NCI-H774 (cell line): ENCODE results near the gene TMEM176A.

Source experiments
- DNase-seq: peaks from one replicate; lab custom pipeline; 2025; lab: John Stamatoyannopoulos, UW

TMEM176A gene

DNA sequence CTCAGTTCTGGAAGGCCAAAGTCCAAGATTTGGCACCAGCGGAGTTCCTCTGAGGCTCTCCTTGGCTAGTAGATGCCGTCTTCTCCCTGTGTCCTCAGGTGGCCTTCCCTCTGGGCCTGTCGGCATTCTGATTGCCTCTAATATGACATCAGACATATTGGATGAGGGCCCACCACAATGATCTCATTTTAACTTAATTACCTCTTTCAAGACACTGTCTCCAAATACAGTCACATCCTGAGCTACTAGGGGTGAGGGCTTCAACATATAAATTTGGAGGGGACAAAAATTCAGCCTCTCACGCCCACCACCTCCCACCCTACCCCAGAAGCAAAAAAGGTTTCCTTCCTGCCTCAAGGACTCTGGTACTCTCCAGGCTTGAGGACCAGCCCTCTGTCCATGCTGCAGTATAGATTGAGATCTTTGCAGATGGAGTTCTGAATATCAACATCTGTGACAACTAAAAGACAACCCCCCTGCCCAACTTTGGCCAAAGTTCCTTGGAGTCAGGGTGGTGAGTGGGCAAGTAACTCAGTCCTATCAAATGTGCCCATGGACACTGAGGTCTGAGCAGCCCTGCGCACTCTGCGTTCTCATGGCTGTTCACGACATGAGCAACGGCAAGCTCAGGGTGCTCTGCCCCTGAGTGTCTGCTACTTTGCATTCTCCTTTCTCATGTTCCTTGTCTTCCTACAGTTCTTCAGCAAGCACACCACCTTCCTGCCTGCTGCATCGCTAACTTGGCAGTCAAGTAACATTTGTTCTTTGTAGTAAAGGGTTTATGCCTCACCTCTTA is 11.9 kb upstream of the TMEM176A start:
- DNase-seq: no peak

DNA sequence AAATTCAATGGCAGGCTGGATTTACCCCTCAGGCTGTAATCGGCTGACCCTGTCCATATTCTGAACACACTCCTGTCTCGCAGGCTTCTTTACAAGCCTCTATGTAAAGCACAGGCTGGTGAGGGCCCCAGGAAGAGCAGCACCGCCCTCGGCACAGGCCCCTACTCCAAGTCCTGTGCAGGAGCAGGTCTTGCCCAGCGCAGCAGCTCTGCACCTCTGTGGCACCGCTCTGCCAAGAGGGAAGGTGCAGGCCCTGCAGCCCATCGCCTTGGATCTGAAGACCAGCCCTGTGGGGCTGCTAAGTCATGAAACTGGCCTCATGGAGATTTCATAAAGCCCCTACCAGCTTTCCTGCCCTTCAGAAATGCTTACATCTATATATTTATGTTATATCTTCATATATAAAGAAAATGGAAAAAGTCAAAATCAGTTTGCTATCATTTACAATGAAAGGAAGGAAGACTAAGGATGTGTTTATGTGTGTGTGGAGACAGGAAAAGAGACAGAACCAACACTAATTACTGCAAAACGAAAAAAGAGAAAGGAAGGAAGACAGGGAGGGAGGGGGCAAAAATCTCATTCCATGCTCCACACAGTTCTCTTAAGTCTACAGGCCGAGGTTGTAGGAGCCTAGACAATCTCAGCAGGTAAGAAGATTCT is 10.0 kb upstream of the TMEM176A start:
- no peak for DNase-seq

DNA sequence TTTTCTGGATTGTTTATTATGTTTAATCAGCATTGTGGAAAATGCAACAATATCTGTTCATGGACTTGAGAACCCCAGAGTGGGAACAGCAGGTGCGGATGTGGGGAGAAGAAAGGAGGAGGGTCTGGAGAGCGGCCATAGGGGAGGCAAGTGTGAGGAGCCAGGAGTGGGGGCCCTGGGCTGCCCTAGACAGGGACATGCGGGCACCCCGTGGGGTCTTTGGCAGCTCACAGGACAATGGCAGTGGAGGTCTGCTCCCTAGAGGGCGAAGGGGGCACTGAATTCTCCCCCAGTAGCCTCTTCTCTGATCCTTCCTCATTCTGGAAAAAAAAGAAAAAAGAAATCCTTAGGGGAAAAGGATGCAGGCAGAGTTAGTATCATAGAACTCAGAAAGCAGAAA is 9.3 kb upstream of the TMEM176A start:
- no peak for DNase-seq

DNA sequence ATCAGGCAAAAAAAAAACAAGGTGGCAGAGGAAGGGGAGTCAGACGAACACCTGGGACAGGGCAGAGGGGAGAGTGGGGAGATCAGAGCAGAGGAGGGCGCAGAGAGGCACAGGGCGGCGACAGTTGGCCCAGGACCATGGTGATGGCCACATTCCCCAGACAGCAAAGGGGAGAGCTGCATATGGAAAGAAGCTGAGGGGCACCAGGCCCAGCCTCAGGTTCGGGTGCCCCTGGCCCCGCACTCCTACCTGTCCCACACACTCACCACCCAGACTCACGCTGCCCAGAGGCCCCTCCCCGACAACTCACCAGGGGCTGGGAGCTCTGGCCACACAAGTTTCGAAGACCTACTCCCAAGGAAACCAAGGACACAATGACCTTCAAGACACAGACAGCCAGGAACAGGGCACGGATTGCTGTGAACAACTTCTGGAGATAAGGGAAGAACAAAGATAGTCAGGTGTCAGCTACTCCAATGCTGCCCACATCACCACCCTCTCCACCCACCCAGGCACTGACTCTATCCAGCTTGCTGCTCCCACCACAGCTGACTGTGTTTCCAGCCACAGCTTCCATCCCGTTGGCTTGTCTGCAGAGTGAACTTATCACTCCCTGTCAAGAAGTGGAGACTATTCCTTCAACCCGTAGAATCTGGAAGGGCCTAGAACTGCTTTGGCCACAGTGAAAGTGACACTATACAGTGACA is 8.7 kb upstream of the TMEM176A start:
- no peak for DNase-seq

DNA sequence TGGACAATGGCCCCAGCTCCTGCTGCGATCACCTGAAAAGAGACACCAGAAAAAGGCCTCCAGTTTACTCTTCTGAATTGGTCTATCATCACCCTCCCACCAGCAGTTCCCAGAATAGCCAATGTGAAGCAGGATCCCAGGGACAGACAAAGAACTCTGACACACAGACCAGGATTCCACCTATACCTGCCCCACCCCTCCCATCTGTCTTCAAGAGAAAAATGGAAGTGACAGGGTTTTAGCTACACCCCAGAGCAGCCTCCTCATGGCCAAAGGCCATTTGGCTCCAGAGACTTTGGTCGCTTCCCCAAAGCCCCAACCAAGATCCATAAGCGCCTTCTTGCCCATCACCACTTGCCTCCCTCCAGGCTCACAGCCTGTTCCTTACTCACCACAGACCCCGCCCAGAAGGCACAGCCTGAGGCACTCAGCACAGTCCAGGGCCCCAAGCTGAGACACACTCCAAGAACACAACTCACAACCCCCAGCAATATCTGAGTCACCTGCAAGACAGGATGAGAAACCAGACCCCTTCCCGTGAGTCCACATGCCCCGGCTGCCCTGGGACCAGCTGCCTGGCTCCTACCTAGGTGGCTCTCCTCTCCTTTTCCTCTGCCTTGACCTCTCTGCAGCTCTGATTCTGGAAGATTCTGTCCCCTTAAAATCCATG is 6.9 kb upstream of the TMEM176A start:
- DNase-seq: no peak

DNA sequence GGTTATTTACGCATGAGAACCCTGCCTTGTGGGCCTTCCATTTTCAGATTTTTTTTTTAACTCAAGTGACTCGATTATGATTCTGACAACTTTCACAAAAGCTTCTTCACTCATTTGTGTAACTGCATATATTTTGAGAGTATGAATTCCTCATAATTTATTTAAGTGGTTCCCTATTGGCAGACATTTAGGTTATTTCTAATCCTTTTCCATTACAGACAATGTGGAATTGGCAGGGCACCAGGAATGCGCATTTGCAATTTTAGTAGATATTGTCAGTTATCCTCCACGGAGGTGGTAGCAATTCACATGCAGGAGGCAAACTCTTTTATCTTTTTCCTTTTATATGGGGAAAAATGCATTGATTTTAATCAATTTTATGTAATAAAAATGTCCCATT is 2.9 kb upstream of the TMEM176A start:
- DNase-seq: no peak

DNA sequence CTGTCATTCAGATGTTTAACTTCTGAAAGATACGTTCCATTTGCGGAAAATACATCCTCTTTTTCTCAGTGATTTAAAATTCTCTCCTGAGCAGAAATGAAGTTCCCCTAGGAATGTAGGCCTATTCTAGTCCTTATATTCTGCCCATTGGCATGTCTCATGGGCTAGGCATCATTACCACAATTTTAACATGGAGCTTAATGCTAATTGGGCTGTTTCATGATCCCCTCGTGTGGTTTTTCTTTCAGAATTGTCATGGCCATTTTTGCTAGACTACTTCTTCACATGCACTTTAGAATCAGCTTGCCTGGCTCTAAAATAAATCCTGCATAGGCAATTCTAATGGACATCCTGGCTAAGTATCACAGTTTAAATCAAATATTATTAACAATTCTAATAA is 1.4 kb upstream of the TMEM176A start:
- no peak for DNase-seq

DNA sequence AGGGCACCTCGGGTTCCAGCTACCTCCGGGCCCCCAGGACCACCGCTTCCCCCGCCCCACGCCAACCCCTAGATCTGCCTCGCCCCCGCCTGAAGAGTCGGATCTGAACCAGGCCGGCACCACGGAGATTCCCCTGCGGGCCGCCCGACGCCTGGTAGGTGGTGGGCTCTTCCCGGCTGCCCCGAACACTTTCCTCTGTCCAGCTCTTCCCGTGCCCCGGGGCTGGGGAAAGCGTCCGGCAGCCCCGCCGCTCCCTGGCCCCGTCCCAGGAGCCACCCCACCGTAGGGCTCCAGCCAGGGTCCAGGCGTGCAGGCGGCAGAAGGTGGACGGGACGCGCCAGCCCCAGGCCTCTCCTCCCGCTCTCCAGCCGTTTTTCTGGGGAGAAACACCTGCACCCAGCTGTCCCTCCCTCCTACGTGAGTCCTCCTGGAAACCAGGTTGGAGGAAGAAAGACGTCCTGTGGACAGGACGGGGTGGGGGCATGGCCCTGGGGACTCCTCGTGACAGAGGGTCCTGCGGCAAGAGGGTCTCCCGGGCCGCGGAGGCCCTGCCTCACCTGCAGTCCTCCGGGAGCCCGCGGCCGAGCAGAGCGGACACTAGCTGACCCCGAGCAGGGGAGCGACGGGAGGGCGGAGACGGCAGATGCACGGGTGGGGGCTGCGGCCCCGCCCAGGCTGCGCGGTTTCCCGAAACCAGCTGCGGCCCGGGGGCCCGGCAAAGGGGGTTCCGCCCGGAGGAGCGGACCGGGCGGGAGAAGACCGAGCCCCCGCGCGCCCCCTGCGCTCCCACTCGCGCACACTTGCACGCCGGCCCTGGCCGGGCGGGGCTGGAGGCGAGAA is 608 bp upstream of the TMEM176A start, which contains the start of gene TMEM176B:
TSS of gene TMEM176B (minus strand) at position 624 of the 840 bp plus-strand sequence. CDS start 3,795 bp downstream, outside the sequence.
- peak; percentile 83 for DNase-seq

DNA sequence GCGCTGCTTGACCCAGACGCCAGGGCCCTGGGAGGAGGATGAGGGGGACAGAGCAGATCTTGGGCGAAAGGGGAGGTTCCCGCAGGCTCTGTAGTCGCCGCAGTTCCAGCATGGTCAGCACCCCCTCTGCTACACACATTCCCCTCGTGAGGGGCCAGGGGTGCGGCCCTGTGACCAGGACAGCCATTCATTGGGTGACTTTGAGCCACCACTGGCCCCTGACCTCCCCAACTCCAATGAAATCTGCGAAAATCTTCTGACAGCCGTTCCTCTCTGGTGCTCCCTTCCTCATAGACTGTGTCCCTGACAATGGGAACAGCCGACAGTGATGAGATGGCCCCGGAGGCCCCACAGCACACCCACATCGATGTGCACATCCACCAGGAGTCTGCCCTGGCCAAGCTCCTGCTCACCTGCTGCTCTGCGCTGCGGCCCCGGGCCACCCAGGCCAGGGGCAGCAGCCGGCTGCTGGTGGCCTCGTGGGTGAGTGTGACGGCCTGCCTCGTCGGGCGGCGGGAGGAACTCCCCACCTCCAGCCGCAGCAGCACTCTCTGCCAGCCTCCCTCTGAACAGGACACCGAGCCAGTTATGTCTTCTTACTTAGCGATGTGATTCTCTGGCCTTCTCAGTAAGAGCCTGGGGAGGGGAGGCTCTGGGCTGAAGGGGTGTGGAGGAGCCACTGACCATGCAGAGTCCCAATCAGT is 825 bp downstream of the TMEM176A start:
- DNase-seq: no peak

DNA sequence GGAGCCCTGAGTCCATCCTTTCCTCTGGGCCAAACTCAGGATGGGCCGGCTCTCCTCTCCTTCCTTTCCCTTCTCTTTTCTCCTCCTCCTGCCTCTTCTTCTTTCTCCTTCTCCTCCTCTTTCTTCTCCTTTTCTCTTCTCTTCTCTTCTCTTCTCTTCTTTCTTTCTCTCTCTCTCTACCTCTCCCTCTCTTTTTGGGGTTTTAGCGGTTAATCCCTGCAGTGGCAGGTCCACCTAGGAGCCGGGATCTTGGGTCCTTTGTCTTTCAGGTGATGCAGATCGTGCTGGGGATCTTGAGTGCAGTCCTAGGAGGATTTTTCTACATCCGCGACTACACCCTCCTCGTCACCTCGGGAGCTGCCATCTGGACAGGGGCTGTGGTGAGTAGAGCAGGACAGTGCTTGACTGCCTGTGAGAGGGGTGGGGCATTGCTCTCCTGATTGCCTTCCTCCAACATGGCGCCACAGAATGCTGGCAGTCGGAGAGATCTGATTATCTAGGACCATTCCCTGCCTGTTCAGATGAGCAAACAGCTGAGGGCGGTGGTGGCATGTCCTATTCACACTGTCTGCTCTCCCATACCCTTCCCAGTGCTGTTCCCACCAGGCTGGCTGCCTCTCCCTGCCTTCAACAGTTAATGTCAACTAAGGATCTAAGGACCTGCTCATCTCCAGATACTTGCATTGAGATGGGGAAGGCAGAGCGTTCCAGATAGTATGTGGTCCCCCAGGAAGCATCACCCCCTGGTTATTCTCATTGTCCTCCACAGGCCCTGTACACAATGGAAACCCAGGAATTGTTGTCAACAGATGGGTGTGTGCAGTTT is 1.6 kb downstream of the TMEM176A start:
- peak; percentile 13 for DNase-seq

DNA sequence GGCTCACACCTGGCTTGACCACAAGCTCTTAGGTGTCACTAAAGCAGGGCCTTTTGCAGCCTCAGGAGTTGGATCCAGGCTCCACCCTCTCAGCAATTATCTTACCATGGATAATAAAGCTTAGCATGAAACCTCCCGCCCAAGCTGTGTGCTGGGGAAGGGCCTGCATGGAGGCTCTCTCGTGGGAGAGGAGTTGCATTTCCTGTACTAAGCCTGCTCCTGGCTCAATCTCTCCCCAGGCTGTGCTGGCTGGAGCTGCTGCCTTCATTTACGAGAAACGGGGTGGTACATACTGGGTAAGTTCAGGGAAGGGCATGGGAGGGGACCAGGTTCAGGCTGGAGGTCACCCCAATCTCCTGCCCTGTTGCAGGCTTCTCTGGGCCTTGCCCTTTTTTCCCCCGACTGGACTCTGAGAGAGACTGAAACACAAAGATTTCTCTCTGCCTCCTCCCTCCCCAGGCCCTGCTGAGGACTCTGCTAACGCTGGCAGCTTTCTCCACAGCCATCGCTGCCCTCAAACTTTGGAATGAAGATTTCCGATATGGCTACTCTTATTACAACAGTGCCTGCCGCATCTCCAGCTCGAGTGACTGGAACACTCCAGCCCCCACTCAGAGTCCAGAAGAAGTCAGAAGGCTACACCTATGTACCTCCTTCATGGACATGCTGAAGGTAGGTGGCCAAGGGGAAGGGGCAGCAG is 2.7 kb downstream of the TMEM176A start:
- DNase-seq: no peak

DNA sequence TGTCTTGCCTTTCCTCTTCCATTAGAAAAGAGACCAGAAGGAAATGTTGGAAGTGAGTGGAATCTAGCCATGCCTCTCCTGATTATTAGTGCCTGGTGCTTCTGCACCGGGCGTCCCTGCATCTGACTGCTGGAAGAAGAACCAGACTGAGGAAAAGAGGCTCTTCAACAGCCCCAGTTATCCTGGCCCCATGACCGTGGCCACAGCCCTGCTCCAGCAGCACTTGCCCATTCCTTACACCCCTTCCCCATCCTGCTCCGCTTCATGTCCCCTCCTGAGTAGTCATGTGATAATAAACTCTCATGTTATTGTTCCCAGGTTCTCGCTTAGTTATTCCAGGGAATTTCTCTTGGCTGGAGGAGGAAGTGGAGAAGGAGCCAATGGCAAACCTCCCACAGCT is 4.2 kb downstream of the TMEM176A start:
- DNase-seq: no peak

DNA sequence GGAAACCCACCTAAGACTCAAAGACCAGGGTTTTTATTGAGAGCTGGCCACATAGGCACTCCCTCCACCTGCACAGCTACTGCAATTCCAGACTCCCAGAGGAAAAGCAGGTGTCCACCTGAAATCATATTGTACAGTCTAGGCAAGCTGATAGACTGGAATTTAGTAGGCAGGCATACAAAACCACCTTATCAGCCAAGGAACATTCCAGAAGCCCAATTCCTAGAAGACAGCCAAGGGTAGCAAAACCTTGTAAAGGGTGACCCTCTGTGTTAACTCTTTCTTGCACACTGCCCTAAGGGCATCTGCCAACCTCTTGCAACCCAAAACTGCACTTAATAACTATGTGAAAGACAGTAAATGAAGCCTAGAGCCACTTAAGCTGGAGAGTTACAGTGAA is 5.3 kb downstream of the TMEM176A start:
- no peak for DNase-seq

DNA sequence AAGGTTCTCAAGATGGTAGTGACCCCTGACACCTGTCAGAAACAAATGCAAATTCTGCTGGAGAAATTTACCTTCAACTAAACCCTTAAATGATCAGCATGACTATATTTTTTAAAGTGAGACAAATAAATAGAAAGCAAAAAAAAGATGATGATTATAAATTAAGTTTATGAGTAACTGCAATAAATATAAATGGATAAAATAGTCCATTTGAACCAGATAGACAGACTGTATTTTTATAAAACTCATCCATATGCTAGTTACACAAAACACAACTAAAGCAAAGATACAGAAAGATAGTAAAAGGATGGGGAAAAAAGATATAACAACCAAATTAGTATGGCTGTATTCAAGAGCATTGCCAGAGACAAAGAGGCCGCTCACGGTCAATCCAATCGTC is 5.9 kb downstream of the TMEM176A start:
- no peak for DNase-seq

DNA sequence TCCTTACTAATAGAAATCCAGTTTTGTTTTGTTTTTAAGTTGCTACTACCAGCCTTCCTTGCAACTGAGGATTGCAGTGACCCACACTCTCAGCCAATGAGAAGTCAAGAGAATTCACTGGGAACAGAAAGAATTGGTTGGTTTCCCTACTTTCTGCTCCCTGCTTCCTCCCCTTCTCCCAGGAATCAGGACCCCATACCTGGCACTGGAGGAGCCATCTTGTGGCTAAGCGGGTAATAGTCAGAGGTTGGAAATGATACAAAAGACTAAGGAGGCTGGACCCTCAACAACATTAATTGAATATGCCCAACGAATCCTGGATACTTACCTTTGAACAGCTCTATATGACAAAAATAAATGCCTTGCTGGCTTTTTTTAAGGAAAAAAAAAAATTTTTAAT is 6.3 kb downstream of the TMEM176A start:
- DNase-seq: no peak

DNA sequence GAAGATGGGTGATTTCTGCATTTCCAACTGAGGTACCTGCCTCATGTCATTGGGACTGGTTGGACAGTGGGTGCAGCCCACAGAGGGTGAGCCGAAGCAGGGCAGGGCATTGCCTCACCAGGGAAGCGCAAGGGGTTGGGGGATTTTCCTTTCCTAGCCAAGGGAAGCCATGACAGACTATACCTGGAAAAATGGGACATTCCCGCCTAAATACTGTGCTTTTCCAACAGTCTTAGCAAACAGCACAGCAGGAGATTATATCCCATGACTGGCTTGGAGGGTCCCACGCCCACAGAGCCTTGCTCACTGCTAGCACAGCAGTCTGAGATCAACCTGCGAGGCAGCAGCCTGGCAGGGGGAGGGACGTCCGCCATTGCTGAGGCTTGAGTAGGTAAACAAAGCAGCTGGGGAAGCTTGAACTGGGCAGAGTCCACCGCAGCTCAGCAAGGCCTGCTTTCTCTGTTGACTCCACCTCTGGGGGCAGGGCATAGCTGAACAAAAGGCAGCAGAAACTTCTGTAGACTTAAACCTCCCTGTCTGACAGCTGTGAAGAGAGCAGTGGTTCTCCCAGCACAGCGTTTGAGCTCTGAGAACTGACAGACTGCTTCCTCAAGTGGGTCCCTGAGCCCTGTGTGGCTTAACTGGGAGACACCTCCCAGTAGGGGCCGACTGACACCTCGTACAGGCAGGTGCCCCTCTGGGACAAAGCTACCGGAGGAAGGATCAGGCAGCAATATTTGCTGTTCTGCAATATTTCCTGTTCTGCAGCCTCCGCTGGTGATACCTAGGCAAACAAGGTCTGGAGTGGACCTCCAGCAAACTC is 7.3 kb downstream of the TMEM176A start:
- DNase-seq: peak; percentile 60

DNA sequence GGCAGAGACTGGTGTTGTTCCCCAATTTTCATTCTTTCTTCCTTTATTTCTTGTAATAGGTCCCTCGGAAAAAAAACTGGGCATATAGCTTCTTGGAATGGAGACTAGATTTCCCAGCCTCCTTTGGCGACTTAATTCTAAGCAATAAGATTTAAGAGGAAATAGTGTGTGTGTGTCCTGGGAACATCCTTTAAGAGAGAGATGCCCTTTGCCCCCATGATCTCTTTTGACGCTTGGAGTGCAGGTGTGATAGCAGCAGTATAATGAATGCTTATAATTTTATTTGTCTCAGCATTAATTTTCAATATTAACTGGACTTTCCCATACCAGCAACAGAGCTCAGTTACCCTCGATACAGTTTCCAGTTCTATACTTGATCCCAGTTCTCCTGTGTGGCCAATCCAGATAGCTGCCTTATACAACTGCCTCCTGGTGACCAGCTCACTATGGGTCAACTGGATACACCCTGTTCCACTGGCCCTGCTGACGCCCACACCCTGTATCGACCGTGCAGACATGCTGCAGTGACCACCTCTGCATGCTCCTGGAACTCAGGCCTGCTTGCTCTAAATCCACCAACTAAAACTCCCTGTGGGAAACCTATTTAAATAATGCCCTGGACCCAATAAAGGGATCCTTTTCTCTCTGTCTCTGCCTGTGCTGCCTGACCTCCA is 13.9 kb downstream of the TMEM176A start:
- no peak for DNase-seq

DNA sequence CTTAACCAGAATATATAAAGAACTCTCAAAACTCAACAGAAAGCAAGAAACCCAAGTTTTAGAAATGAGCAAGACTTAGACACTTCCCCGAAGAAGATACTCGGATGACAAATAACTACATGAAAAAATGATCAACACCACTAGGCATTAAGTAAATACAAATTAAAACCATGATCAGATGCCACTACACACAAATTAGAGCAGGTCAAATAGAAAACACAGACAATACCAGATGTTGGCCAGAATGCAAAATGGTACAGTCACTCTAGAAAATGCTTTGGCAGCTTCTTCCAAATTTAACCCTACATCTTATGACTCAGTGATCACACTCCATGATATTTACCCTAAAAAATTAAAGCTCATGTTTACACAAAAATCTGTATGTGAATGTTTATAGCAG is 18.4 kb downstream of the TMEM176A start:
- DNase-seq: no peak
